GM21515 (cell line): ENCODE results near the gene UBAC1.

Experiments used
- ATAC-seq: cut with Tn5 transposase; IDR thresholded peaks from one replicate; pipeline ENCODE4 v1.9.1; 2021; ENCODE audit not compliant: unreplicated experiment

The UBAC1 gene, protein sequence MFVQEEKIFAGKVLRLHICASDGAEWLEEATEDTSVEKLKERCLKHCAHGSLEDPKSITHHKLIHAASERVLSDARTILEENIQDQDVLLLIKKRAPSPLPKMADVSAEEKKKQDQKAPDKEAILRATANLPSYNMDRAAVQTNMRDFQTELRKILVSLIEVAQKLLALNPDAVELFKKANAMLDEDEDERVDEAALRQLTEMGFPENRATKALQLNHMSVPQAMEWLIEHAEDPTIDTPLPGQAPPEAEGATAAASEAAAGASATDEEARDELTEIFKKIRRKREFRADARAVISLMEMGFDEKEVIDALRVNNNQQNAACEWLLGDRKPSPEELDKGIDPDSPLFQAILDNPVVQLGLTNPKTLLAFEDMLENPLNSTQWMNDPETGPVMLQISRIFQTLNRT

DNA sequence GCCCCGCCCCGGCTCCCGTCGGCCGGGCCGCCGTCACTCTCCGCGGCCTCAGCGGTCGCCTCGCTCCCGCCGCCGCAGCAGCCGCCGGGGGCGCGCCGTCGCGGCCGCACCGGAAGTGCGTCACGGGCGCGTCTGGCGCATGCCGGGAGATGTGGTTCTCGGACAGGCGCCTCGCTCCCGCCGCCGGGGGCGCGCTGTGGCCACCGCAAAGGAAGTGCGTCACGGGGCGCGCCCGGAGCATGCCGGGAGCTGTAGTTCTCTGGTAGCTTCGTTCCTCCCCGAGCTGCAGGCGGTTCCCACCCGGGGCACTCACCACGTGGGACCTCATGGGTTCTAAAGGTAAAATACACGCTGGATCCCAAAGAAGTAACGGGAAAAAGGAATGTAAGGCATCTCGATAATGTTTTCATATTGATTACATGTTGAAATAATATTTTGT lies at the start of gene UBAC1:
UBAC1 (minus strand) TSS at position 97 of the 439 bp plus-strand sequence. CDS start 211 bp downstream, outside the sequence.
- peak; percentile 81 for ATAC-seq

DNA sequence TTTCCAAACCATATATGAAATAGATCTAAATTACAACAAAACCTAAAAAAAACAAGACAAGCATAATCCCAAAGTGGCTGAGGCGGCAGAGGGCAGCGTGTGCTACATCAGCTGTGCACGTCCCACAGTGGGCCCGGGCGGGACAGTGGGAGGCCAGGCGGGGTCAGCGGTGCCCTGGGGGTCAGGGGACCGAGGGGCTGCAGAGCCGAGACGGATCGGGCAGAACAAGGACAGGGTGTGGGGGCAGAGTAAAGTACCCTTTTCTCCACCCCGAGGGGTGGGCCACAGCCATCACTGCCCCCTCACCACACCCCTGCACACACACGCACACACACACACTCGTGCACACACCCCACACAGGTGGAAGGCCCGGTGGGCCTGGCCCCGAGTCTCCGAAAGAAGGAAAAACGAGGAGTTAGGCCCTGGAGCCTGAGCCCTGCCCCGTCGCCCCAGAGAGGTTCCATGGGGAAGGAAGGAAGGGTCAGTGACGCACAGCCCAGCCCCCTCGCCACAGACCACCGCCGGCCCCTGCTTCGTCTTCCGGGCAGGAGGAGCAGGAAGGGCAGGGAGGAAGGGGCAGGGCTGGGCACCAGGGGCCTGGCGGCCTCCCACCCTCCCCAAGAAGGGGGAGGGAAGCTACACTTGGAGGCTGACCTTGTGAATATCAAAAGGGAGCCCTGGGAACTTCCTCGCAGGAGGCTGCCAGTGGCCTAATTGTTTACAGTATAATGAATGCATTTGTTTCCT lies 49.6 kb upstream of the UBAC1 start:
- no peak for ATAC-seq

DNA sequence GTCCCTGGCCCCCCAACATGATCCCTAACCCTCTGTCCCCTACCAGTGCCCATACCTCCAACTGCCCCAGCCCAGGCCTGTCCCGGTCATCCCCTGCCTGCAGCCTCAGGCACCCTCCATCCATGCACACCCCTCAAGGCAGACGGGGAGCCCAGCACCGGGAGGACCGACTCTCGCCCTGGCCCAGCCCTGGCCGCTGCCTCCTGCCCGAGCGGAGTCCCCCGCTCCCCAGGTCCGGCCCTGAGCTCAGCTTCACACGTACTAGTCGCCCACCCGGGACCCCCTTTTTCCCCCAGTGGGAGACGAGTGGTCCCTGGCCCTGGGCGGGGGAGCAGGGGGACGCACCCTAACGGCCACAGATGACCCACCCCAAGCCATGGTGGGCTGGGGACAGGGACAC lies 49.0 kb upstream of the UBAC1 start:
- no peak for ATAC-seq

DNA sequence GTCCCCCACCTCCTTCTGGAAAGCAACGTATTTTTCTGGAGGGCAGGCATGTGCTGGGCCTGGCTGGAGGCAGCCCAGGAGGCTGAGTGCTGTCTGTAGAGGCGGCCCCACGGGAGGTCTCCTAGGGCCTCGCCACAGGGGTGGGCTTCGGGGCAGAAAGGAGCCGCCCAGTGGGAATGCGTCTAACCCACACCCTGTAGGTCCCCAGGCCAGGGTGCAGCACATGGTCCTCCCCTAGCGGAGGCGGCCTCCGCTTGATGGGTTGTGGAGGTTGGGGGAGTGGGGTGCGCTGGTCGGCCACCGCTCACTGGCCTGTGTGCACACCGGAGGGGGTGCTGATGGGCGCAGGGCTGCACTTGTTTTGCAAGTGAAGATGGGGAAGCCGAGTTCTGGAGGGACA lies 48.3 kb upstream of the UBAC1 start:
- ATAC-seq = no peak

GRCh38 chr9:136008693-136008997 lies 47.5 kb upstream of the UBAC1 start:
- no peak for ATAC-seq

DNA sequence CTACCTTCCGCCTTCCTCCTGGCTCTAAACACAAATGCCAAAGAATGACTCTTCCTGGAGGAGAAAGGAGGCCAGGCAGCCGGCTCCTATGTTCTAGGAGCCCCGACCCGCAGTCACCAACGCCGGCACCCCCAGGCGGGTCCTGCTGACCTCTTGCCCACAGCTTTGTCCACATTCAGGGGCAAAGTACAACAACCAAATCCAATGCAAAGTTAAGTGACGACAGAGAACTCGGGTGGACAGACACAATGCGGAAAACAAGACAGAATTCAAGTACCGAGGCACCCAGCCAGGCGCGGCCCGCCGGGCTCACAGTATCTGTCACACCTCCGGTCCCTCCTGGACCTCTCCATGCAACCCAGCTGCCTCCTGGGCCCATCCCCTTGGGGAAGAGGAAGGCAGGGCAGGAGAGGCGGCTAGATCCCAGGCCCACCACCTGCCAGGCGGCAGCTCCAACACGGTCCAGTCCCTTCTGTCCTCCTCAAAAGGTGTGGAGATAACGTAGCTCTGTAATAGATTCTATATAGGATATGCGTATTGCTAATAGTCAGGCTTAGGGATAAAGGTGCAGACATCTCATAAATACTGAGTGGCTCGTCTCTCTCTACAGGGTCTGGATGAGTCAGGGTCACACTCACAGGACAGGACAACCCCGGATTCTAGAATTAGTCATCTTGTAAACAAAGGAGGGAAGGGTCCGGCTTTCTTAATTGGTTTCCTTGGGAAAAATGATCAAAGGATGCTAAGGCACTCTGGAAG lies 46.9 kb upstream of the UBAC1 start:
- ATAC-seq = no peak

DNA sequence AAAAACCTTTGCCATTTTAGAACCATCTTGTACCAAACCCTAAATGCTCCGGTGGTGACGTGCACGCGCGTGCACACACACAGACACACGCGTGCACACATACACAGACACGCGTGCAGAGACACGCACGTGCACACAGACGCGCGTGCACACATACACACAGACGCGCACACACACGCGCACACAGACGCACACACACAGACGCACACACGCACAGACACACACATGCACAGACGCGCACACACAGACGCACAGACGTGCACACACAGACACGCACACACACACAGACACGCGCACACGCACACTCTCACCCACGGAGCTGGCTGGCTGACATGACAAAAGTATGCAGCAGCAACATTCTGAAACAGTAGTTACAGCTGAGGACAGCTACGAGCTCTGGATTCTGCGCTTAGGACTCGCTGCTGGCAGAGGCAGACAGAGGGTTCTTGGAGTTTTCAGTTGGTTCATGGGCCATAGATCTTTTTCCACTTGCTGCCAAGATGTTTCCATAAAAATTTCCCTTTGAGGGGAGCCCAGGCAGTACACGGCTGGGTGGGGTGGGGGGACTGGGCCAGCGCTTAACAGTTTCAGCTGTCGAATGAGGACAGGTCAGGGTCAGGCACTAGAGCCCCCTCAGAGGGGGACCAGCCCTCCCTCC lies 46.2 kb upstream of the UBAC1 start:
- no peak for ATAC-seq

DNA sequence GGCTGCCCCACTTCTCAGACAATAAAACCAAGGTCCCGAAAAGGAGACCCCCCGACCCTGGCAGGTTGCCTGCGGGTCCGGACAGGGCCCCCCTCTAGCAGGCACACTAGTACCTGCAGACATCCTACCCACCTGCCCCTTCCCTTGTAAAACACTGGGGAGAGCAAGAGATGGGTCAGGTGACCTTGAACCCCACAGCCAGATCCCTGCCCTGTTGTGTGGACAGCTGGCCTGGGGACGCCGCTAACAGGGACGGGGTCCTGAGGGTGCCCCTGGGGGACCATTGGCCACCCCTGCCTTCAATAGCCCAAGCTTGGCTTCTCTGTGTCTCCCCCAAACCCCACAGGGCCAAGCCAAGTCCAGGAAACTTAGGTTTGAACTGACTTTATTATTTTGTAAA lies 45.0 kb upstream of the UBAC1 start:
- no peak for ATAC-seq

- ATAC-seq = no peak
Measured at GRCh38 chr9:136004712-136005111, 43.5 kb upstream of the UBAC1 start.

GRCh38 chr9:136004219-136004618 lies 43.0 kb upstream of the UBAC1 start:
- ATAC-seq = no peak

GRCh38 chr9:136003411-136004218 lies 42.4 kb upstream of the UBAC1 start:
- no peak for ATAC-seq

GRCh38 chr9:136002881-136003280 lies 41.7 kb upstream of the UBAC1 start:
- no peak for ATAC-seq

DNA sequence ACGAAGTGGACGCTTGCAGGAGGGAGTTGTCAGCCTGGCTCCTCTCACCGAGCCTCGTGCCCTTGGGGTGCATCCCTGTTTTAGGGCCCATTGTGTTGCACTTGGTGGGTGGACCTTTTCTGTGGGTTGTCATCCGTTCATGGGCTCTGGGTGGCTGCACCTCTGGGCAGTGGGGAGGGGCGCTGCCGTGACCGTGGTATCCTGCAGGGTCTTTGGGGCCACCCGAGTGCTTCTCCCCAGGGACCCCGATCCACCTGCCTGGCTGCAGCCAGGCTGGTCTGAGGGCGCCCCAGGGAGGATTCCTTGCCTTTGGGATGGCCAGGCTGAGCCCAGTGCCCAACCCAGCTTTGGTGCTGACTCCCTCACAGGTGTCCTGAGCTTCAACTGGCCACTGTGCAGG lies 41.0 kb upstream of the UBAC1 start:
- no peak for ATAC-seq

DNA sequence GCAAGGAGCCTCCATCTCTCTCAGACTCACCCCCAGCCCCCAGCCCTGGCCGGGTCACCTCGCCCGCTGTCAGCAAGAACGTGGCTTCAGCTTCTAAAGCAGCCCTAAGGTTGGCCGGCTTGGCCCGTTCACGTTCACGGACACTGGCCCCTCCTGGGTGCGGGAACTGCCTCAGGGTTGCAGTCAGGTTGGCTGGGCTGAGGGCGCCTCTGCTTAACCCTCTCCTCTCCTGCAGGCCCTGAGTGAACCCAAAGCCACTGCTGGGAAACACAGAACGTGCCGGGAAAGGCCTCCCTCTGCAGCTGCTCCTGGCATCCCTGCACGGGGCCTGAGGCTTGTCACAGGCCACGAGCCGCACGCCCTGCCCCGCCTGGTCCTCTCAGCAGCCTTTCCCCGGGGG lies 40.1 kb upstream of the UBAC1 start:
- ATAC-seq = no peak

GRCh38 chr9:135998410-135999071 lies 37.4 kb upstream of the UBAC1 start:
- no peak for ATAC-seq

DNA sequence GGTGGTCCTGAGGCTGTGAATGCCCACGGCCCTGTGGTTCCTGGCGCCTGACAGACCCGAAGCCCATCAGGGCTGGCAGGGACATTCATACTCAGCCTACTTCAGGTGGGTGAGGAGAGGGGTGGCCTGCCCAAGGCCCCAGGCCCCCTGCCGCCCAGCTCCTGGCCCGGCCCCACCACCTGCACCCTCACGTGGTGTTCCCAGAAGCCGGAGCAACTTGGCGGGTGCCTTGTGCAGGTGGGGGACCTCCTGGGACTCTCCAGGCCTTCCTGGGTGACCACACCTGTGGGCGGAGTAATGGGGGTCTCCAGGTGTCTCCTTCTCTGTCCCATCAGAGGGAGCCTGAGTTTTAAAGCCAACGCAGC lies 36.8 kb upstream of the UBAC1 start:
- ATAC-seq = no peak

GRCh38 chr9:135997090-135998015 lies 36.2 kb upstream of the UBAC1 start:
- ATAC-seq = no peak

DNA sequence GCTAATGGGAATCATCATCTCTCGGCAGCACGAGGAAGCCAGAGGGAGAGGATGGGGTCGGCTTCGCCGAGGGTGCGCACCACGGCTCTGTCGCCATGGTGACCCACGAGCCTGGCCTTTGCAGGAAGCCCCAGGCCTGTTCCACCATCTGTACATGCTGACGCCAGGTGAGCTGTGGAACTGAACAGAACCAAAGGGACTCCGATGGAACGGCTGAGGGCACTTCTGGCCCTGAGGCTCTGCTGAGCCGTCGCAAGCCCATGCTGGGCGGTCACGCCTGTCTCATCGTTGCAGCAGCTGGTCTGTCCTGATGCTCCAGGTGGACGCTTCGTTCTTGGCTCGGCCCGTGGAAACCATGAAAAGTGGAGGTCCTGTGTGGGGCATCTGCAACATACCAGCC lies 34.6 kb upstream of the UBAC1 start:
- ATAC-seq = no peak
